GM21447 (cell line): Measurements from ENCODE around the gene C2orf72.
"Not testable (repeated sequence)": the region's sequence is repeated elsewhere in the genome, so short reads cannot be mapped to it uniquely, and the experiment has no call there.

Experiments used
- ATAC-seq: cut with Tn5 transposase; IDR thresholded peaks from one replicate; pipeline ENCODE4 v1.9.1; 2021; ENCODE audit not compliant: unreplicated experiment

Gene C2orf72

GRCh38 chr2:231067531-231067930, 30.2 kb downstream of the C2orf72 start:
- not testable (repeated sequence) for ATAC-seq

GRCh38 chr2:231068525-231069222, 31.4 kb downstream of the C2orf72 start:
- no peak for ATAC-seq

DNA sequence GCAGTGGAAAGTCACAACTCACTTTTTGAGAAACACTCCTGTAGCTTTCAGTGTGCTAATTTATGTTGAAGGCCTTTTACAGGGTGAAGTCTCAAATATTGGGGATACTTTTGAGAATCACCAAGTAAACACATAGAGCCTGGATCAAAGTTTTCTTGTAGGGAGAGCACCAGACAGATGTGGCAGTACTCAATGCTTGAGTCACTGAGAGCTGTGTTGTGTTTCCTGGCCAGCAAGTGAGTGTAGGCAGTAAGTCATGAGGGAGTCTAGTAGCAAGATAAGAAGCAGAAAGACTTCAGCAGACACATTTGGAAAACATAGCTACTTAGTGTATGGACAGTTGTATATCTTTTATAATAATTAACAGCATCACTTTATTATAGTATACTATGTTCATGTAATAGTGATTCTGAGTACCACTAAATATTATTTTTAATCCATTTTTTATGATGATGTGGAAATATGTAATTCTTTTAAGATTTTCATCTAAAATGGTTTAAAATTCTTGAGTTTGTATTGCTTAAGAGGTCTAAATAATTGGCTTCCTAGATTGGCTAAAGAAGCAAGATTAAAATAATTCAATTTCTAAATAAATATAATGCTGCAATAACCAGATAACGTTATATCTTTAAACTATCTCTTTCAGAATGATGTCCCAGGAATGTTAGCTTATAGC, 32.2 kb downstream of the C2orf72 start:
- no peak for ATAC-seq

DNA sequence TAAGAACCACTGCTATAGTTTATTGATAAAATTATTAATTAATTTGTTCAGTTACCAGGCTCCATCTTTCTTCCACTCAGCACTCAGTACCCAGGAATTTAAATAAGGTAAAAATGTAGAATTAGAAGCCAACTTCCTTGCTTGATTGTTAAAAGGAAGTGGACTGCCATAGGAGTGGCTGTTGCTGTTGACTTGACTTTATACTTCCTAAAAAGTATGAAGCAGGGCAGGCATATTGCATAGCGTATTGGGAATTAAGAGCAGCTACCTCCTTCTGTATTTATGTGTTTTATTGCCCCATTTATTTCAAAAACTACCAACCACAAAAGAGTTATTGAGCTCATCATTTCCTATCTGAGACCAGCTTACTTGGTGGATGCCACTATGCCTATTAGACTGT, 47.2 kb downstream of the C2orf72 start:
- no peak for ATAC-seq

GRCh38 chr2:231088754-231089153, 51.4 kb downstream of the C2orf72 start:
- ATAC-seq, result no peak

DNA sequence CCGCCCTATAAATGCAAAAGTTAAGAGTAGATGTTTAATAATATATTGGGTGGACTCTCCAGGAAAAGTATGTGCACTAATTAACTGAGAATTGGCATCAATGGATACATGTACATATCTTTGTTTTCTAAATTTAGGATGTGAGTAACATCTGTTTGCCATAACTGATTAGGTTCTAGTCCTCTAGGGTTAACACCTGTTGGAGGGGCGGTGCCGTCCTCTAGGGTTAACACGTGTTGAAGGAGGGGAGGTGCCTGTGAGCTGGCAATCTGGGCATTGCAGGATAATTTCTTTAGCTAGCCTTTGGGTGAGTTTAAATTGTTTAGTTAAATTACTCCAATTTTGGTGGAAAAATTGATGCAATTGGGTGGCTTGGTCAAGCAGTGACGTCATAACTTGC, 56.6 kb downstream of the C2orf72 start:
- no peak for ATAC-seq

- ATAC-seq, result no peak
These were observed 57.5 kb downstream of the C2orf72 start for GRCh38 chr2:231094736-231095346.
